HCT116 (cell line): ENCODE data around the gene HES2. TPM values are rescaled to one million over a fixed set of nuclear protein-coding genes. Genes with fewer than 3 reads are reported as not detected.

Experiments used
- ATAC-seq: fragments of 200-7000 bp; cut with Tn5 transposase; 2 replicates; pipeline ENCODE4 v1.9.1; 2020; ENCODE audit warnings: mild to moderate bottlenecking, moderate library complexity
- BruUV-seq: library from RNA; stranded (reverse); fragments of 400-500 nt; replicated peaks from 2 replicates; lab custom pipeline; 2021; lab: Mats Ljungman, UMichigan
- CTCF ChIA-PET: fragments of 300-600 bp; sonication (Branson Sonifier 250); formaldehyde crosslinking; loops from one replicate; lab custom pipeline; 2021; ENCODE audit warnings: antibody characterized with exemption; lab: Charles Lee
- POLR2A ChIA-PET: fragments of 300-600, 350-600 bp; sonication (Branson Sonifier 250); formaldehyde crosslinking; loops from one replicate; lab custom pipeline; 2021; ENCODE audit warnings: antibody characterized with exemption; lab: Charles Lee
- RAD21 ChIA-PET, 2 experiments: fragments of 300-600 bp; sonication (Branson Sonifier 250); formaldehyde crosslinking; loops; one replicate each; lab custom pipeline; 2023; ENCODE audit warnings: low total read pairs in 2 of 2; ENCODE audit not compliant: uncharacterized antibody in 2 of 2, unreplicated experiment in 2 of 2, low non-redundant PET in 1 of 2; lab: Charles Lee
- DNase-seq: peaks from one replicate; pipeline ENCODE4 v3.0.0-alpha.2; 2010; ENCODE audit warnings: low read depth, low spot score
- H2AFZ ChIP-seq: fragments of 200-600 bp; shearing (Covaris generic), sonication (generic); 2 replicates; pipeline ENCODE4 v1.6.1; 2017; ENCODE audit warnings: low read depth, mixed run types, mixed read lengths, antibody characterized with exemption, low read length; ENCODE audit not compliant: poor library complexity, severe bottlenecking
- H3K27ac ChIP-seq: 2 replicates; pipeline ENCODE4 v1.5.1; 2012; ENCODE audit warnings: low read depth, low read length
- H3K27me3 ChIP-seq: fragments of 200-600 bp; sonication (generic); 2 replicates; pipeline ENCODE4 v1.6.1; 2016; ENCODE audit warnings: mixed run types, low read length, mixed read lengths; ENCODE audit not compliant: insufficient read depth
- H3K36me3 ChIP-seq, 2 experiments: fragments of 200-500 bp in 1 of 2; fragments of 200-600 bp in 1 of 2; sonication (Bioruptor generic) in 1 of 2; sonication (generic) in 1 of 2; 2 replicates each; pipeline versions ENCODE4 v1.5.1 to v1.6.1; 2014 to 2016; ENCODE audit warnings: low read length in 2 of 2, inconsistent platforms in 1 of 2, mixed read lengths in 1 of 2, mixed run types in 1 of 2; ENCODE audit not compliant: insufficient read depth in 2 of 2, control insufficient read depth in 1 of 2
- H3K4me1 ChIP-seq, 2 experiments: fragments of 200-600 bp in 1 of 2; sonication (generic) in 1 of 2; 2 replicates each; pipeline versions ENCODE4 v1.5.1 to v1.6.1; 2012 to 2017; ENCODE audit warnings: low read length in 2 of 2, inconsistent platforms in 1 of 2, mild to moderate bottlenecking in 1 of 2, mixed read lengths in 1 of 2, mixed run types in 1 of 2, moderate library complexity in 1 of 2; ENCODE audit not compliant: insufficient read depth in 2 of 2, control insufficient read depth in 1 of 2
- H3K4me2 ChIP-seq: fragments of 200-600 bp; sonication (generic); 2 replicates; pipeline ENCODE4 v1.6.1; 2017; ENCODE audit warnings: mixed run types, low read length, mixed read lengths
- H3K4me3 ChIP-seq, 2 experiments: fragments of 200-600 bp in 1 of 2; sonication (generic) in 1 of 2; replicated peaks in 1 of 2; 2 replicates each; pipeline ENCODE4 v1.5.1; 2011 to 2016; ENCODE audit warnings: low read length in 2 of 2, control low read depth in 1 of 2, low read depth in 1 of 2, mild to moderate bottlenecking in 1 of 2, mixed read lengths in 1 of 2, mixed run types in 1 of 2
- H3K79me2 ChIP-seq: fragments of 200-600 bp; sonication (generic); 2 replicates; pipeline ENCODE4 v1.6.1; 2017; ENCODE audit warnings: mild to moderate bottlenecking, mixed run types, low read length, moderate library complexity, mixed read lengths; ENCODE audit not compliant: insufficient read depth
- H3K9ac ChIP-seq: fragments of 200-600 bp; sonication (generic); 2 replicates; pipeline ENCODE4 v1.6.1; 2016; ENCODE audit warnings: low read length, mixed read lengths
- H3K9me2 ChIP-seq: fragments of 200-600 bp; sonication (generic), shearing (Covaris generic); 2 replicates; pipeline ENCODE4 v1.6.1; 2017; ENCODE audit warnings: mixed run types, mild to moderate bottlenecking, moderate library complexity; ENCODE audit not compliant: insufficient read depth
- H3K9me3 ChIP-seq, 2 experiments: fragments of 200-500 bp in 1 of 2; fragments of 200-600 bp in 1 of 2; sonication (Bioruptor generic) in 1 of 2; sonication (generic) in 1 of 2; 2 replicates each; pipeline ENCODE4 v1.6.1; 2014 to 2017; ENCODE audit warnings: low read length in 2 of 2, mixed read lengths in 2 of 2, inconsistent platforms in 1 of 2, low read depth in 1 of 2, mild to moderate bottlenecking in 1 of 2, mixed run types in 1 of 2, moderate library complexity in 1 of 2; ENCODE audit not compliant: control insufficient read depth in 1 of 2, insufficient read depth in 1 of 2
- H4K20me1 ChIP-seq: fragments of 200-600 bp; sonication (generic), shearing (Covaris generic); 2 replicates; pipeline ENCODE4 v1.6.1; 2017; ENCODE audit warnings: mixed run types, mild to moderate bottlenecking, moderate library complexity; ENCODE audit not compliant: insufficient read depth
- ATF3 ChIP-seq: IDR thresholded peaks from 2 replicates; pipeline ENCODE4 v1.6.1; 2012
- CBX3 ChIP-seq: IDR thresholded peaks from 2 replicates; pipeline ENCODE4 v1.6.1; 2012; ENCODE audit warnings: low read depth
- CEBPB ChIP-seq: IDR thresholded peaks from 2 replicates; pipeline ENCODE4 v1.6.1; 2012; ENCODE audit warnings: low read depth
- EGR1 ChIP-seq: IDR thresholded peaks from 2 replicates; pipeline ENCODE4 v1.6.1; 2012; ENCODE audit warnings: low read depth
- FOSL1 ChIP-seq: IDR thresholded peaks from 2 replicates; pipeline ENCODE4 v1.6.1; 2012; ENCODE audit warnings: low read depth
- JUND ChIP-seq: IDR thresholded peaks from 2 replicates; pipeline ENCODE4 v1.6.1; 2012
- POLR2AphosphoS5 ChIP-seq: IDR thresholded peaks from 2 replicates; pipeline ENCODE4 v1.6.1; 2011; ENCODE audit warnings: mild to moderate bottlenecking, low read depth, low read length, moderate library complexity
- RAD21 ChIP-seq: IDR thresholded peaks from 2 replicates; pipeline ENCODE4 v1.6.1; 2012; ENCODE audit warnings: low read depth, mild to moderate bottlenecking
- REST ChIP-seq: IDR thresholded peaks from 2 replicates; pipeline ENCODE4 v1.6.1; 2012; ENCODE audit warnings: low read depth
- SIN3A ChIP-seq: IDR thresholded peaks from 2 replicates; pipeline ENCODE4 v1.6.1; 2012; ENCODE audit warnings: low read depth
- YY1 ChIP-seq: IDR thresholded peaks from 2 replicates; pipeline ENCODE4 v1.6.1; 2011; ENCODE audit warnings: low read length, low read depth, moderate library complexity, mild to moderate bottlenecking; ENCODE audit not compliant: insufficient replicate concordance; ENCODE audit errors: extremely low read depth
- ZBTB33 ChIP-seq: IDR thresholded peaks from 2 replicates; pipeline ENCODE4 v1.6.1; 2011; ENCODE audit warnings: mild to moderate bottlenecking, low read length, moderate library complexity; ENCODE audit not compliant: insufficient replicate concordance; ENCODE audit errors: extremely low read depth
- ZFX ChIP-seq: fragments of 450-650 bp; IDR thresholded peaks from 2 replicates; pipeline ENCODE4 v1.6.1; 2017
- ZNF274 ChIP-seq: fragments of 200-500 bp; sonication (Bioruptor generic); IDR thresholded peaks from 2 replicates; pipeline ENCODE4 v1.6.1; 2014; ENCODE audit warnings: mild to moderate bottlenecking, low read depth, low read length, inconsistent platforms
- intact Hi-C: fragments of 100-400 bp; cut with micrococcal nuclease; formaldehyde crosslinking; loops from 2 replicates; pipeline ENCODE4 v1.10.0; 2022
- total RNA-seq: library from RNA; stranded (reverse); gene quantifications from one replicate; pipeline ENCODE4 v1.2.1, GENCODE V29; 2021; ENCODE audit not compliant: unreplicated experiment

HES2 gene
- total RNA-seq, 1 experiment from 2014 or later = 8.4 TPM

- no peak overlapping the region for H3K9ac ChIP-seq
- no peak overlapping the region for H3K27ac ChIP-seq
- no peaks in the 10 kb centered on the region for H3K36me3 ChIP-seq
- no peak overlapping the region for H3K4me2 ChIP-seq
- RAD21 ChIA-PET = interaction anchor here in 1 of 2 experiments (0.7 kb wide), 2 partner anchors 9 to 36 kb away, joined by 3 read pairs; no protein-coding TSS in a partner anchor
- BruUV-seq = no TSS peak
- H2AFZ ChIP-seq = no peak overlapping the region
- peaks cover 0 to 11% of the 10 kb centered on the region in 2 experiments; a peak in 3 of 4 replicates for H3K4me1 ChIP-seq
- CTCF ChIA-PET = interaction anchor here (1.0 to 1.5 kb wide), 3 partner anchors 8 to 22 kb away, joined by 3 to 4 read pairs (median 3); partner anchors contain the start of gene ACOT7
- no peak for TF ChIP-seq FOSL1
- H3K79me2 ChIP-seq = no peaks in the 10 kb centered on the region
- no peak for ATAC-seq
- H3K27me3 ChIP-seq = no peaks in the 10 kb centered on the region
- no peak for DNase-seq
- H3K9me3 ChIP-seq = no peaks in the 10 kb centered on the region
- intact Hi-C loops = no loop called here
- no peaks in the 10 kb centered on the region for H3K9me2 ChIP-seq
- no peak overlapping the region for H3K4me3 ChIP-seq
- POLR2A ChIA-PET = no interaction called here
- H4K20me1 ChIP-seq = no peaks in the 10 kb centered on the region
These were observed 18.0 kb downstream of the HES2 start for GRCh38 chr1:6401673-6402072.

GRCh38 chr1:6399294-6399693 is 20.4 kb downstream of the HES2 start:
- H3K79me2 ChIP-seq = no peaks in the 10 kb centered on the region
- H2AFZ ChIP-seq = no peak overlapping the region
- RAD21 ChIA-PET = no interaction called here
- POLR2A ChIA-PET = no interaction called here
- peaks cover 1 to 13% of the 10 kb centered on the region in 2 experiments for H3K4me1 ChIP-seq
- H3K36me3 ChIP-seq = no peaks in the 10 kb centered on the region
- no peak for DNase-seq
- no peaks in the 10 kb centered on the region for H3K9me3 ChIP-seq
- ATAC-seq = no peak
- H3K27ac ChIP-seq = no peak overlapping the region
- CTCF ChIA-PET = interaction anchor here (1.4 to 1.5 kb wide), 2 partner anchors 36 to 51 kb away, joined by 3 to 4 read pairs; no protein-coding TSS in a partner anchor
- H3K4me2 ChIP-seq = no peak overlapping the region
- intact Hi-C loops = no loop called here
- no TSS peak for BruUV-seq
- no peak overlapping the region for H3K9ac ChIP-seq
- no peak for TF ChIP-seq FOSL1
- no peak for TF ChIP-seq ZBTB33
- no peak for TF ChIP-seq SIN3A
- TF ChIP-seq EGR1 = no peak
- TF ChIP-seq REST = no peak
- TF ChIP-seq RAD21 = no peak
- TF ChIP-seq ZNF274 = no peak
- no peak for TF ChIP-seq CBX3
- no peak for TF ChIP-seq POLR2AphosphoS5
- TF ChIP-seq ATF3 = no peak
- TF ChIP-seq ZFX = no peak
- no peak for TF ChIP-seq JUND
- no peak for TF ChIP-seq YY1
- TF ChIP-seq CEBPB = no peak
- no peak overlapping the region for H3K4me3 ChIP-seq
- H3K9me2 ChIP-seq = no peaks in the 10 kb centered on the region
- no peaks in the 10 kb centered on the region for H3K27me3 ChIP-seq
- no peaks in the 10 kb centered on the region for H4K20me1 ChIP-seq
